ENCODE results near the gene CAMTA1.

Gene CAMTA1

GRCh38 chr1:6777813-6778212 lies 7.4 kb upstream of the CAMTA1 start:
- no peak for DNase-seq

GRCh38 chr1:6779089-6779805 lies 6.0 kb upstream of the CAMTA1 start:
- DNase-seq: no peak

DNA sequence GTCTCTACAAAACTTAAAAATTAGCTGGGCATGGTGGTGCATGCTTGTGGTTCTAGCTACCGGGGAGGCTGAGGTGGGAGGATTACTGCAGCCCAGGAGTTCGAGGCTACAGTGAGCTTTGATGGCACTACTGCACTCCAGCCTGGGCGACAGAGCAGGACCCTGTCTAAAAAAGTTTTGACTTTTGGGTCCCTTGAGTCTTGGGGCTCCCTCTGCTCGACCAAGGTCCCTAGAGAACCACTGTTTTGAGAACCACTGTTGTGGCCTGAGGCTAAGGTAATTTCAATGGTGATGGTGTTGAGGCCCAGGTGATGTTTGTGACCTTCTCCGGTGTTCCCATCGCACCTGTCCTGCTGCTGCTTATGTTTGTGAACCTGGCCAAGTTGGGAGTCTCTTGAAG lies 3.1 kb upstream of the CAMTA1 start:
- DNase-seq: no peak

DNA sequence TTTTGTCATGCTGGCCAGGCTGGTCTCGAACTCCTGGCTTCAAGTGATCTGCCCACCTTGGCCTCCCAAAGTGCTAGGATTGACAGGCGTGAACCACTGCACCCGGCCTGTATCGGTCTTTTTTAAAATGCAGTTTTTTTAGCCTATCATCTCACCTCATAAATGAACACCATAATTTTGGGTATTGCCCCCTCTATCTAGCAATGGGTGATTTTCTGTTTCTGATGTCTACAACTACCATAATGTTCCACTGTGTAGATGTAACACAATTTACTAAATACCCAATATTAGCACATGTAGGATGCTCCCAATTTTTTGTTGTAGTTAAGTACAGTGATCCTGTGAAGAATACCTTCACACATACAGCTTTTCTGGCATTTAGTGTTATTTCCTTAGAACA lies 2.0 kb upstream of the CAMTA1 start:
- no peak for DNase-seq

GRCh38 chr1:6783936-6784559 lies 1.2 kb upstream of the CAMTA1 start:
- DNase-seq: peak in 1 of 2 experiments; percentile 80

DNA sequence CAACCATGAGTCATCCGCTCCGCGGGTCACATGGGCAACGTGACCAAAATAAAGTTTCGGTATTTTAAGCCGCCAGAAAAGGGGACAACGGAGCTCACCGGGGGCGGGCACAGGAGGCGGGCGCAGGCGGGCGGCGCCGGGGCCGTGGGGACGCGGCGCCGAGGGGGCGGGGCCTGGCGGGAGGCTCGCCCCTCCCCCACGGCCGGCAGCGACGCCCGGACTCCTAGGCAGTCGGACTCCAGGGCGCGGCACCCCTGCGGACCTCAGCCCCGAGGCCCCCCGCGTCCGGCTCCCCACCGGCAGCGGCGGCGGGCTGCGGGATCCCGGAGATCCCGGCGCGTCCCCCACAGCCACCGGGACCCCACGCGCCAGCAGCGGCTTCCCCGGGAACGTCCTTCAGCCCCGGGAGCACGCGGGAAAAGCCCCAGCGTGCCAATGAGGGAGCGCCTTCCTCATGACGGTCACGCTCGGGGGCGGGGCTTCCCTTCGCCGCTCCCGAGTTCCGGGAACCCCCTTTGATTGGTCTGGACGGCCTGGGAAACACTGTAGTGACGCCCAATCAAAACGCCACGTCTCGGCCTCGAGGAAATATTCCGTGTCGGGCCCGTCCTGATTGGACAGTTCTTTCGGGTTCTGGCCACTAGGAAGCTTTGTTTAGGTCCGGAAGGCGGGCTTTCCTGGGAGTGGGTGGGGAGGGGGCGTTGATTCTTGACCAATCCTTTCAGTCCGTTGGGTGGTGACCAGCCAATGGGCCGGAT lies 515 bp upstream of the CAMTA1 start:
- DNase-seq: peak; percentile 100

DNA sequence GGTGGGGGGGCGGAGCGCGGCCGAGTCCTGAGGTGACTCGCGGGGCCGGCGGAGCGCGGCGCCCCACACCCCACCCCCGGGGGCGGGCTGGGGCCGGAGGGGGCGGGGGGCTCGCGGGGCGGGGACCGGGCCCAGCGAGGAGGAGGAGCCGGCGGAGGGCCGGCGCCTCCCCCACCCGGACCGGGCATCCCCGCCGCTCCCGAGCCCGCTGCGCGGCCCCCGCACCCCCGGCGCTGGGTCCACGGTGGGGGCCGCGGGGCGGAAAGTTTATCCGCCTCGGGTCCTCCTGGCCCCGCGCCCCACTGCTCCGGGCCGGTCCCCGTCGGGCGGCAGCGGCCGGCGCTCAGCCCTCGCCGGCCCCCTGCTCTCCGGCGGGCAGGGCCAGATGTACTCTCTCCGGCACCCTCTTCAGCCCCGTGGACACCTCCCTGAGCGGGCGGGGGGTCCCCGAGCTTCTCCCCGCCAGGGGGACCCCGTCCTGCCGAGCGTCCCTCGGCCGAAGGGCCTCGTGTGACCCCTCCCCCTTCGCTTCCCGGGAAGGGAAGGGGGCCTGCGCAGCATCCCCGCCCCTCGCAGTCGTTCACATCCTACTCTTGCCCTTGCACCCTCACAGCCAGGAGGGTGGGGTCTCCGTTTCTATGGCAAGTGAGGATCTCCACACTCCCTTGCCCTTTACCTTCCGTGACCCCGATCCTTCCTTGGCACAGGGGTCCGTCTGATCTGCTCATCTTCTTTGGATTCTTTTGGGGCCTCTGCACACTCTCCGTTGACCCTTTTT lies 663 bp downstream of the CAMTA1 start:
- peak in 1 of 2 experiments; percentile 53 for DNase-seq

DNA sequence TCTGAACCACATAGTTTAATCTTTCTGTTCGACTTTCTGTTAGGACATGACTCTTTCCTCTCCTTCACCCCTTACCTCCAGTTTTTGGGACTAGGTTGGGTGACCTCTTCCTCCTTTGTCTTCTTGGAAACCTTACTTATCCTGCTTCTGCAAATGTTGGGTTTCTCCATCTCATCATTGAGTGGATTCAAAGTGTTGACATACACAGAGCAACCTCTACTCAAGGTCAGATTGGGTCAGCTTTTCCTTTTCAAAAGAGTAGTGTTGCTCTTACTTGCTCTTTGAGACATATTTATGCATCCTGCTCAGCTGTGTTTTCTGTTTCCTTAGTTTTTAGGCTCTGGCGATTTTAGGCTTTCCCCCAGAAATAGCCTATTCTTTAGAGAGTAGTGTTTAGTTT lies 3.7 kb downstream of the CAMTA1 start:
- DNase-seq: no peak

GRCh38 chr1:6790146-6790545 lies 4.9 kb downstream of the CAMTA1 start:
- no peak for DNase-seq

DNA sequence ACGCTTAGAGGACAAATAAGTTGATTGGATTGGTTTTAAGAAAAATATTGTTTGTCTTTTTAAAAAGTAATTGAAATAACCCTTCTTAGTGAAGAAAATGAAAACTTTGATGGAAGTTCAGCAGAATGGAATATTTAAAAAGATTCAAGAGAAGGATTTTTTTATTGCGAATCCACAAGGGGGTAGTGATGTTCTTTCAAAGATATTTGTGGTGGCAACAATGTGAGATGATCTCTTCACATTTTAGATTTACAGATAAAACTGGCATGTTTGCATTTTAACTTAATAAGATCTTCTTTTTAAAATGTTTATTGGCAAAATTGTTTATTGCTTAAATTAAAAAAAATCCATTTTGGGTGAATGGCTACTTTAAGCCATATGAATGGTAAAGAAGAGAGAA lies 8.9 kb downstream of the CAMTA1 start:
- DNase-seq: peak in 1 of 2 experiments; percentile 39

- no peak for DNase-seq
Observed at GRCh38 chr1:6795203-6795602, 9.9 kb downstream of the CAMTA1 start.

DNA sequence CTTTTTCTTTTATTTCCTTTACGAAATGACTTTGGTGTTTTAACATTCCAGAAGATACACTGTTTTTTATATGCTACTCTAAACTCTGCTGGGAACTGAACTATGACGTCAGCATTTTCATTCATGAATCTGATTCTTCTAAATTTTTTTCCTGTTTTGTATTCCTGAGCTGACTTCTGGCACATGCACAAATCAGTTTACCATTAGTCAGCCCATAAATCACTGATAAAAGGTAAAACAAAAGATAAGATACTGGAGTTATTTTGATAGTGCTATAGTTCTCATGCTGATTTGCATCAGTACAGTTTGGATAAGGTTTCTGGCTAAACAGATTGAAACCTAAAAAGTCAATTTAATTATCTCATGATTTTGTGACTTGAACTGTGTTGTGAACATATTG lies 10.4 kb downstream of the CAMTA1 start:
- DNase-seq: no peak

DNA sequence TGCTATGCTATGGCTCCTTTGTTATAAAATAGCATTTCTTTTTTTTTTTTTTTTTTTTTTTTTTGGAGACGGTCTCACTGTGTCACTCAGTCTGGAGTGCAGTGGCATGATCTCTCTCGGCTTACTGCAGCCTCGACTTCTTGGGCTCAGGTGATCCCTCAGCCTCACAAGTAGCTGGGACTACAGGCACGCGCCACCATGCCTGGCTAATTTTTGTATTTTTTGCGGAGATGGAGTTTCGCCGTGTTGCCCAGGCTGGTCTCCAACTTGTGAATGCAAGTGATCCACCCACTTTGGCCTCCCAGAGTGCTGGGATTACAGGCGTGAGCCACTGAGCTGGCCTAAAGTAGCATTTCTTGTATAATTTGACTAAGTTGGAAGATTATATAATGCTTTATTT lies 10.8 kb downstream of the CAMTA1 start:
- DNase-seq: no peak

- no peak for DNase-seq
Observed at GRCh38 chr1:6799499-6799898, 14.2 kb downstream of the CAMTA1 start.

- DNase-seq: no peak
Observed at GRCh38 chr1:6800745-6801144, 15.5 kb downstream of the CAMTA1 start.

GRCh38 chr1:6801199-6801598 lies 15.9 kb downstream of the CAMTA1 start:
- no peak for DNase-seq

GRCh38 chr1:6801966-6802365 lies 16.7 kb downstream of the CAMTA1 start:
- DNase-seq: no peak

DNA sequence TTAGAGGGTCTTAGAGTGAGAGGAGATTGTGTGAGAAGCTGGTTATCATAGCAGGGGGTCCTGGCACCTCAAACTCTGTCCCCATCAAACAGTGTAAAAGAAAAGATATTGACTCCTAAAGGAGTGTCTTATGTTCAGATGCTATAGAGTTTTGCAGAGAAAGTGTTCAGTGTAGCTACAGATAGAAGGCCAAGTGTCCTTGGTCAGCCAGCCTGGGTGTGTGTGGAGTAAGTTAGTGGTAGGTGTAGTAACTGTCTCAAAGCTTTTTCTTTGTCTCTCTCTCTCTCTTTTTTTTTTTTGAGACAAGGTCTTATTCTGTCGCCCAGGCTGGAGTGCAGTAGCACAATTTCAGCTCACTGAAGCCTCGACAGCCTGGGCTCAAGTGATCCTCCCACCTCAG lies 17.2 kb downstream of the CAMTA1 start:
- DNase-seq: no peak

- no peak for DNase-seq
Observed at GRCh38 chr1:6802893-6803292, 17.6 kb downstream of the CAMTA1 start.

GRCh38 chr1:6803357-6803756 lies 18.1 kb downstream of the CAMTA1 start:
- no peak for DNase-seq

DNA sequence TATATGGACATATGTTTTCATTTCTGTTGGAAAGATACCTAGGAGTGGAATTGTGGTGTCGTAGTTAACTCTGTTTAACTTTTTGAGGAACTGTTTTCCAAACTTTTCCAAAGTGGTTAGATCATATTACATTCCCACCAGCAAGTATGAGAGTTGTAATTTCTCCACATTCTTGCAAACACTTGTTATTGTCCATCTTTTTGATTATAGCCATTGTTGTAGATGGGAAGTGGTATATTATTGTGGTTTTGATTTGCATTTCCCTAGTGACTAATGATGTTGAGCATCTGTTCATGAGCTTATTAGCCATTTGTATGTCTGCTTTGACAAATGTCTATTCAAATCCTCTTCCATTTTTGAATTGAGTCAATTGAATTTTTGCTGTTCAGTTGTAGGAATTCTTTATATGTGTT lies 19.8 kb downstream of the CAMTA1 start:
- DNase-seq: peak in 1 of 2 experiments; percentile 3

DNA sequence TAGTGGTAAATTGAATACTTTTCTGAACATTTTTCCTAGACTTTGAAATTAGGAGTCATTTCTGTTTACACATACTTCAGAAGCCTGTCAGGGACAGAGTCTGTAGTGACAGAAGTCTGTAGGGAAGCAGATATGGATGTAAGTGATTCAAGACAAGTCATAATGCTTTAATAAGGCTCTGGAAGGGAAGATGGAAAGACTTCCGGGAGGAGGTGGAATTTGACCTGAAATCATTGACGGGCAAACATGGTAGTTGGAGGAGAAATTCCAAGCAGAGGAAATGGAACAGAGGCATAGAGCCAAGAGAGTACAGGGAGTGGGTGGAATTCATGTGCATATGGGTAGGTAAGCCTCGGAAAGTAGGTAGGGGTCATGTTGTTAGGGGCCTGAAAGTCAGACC lies 22.5 kb downstream of the CAMTA1 start:
- no peak for DNase-seq

DNA sequence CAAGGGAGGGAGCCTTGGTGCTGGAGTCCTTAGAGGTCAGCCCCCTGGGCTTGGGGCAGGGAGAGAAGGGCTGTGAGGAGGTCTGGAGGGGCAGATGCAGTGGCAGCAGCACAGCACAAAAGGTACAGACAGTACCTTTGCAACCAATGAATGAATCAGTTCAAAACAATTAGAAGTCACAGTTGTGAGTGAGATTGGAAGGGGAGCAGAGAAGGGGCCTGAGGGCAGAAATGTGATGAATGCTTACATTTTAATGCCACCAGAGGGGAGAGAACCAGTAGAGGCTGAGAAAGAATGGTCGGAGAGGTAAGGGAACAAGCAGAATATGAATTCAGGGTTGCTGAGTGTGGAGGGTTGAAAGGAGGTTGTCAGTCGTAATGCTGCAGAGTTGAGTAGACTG lies 24.2 kb downstream of the CAMTA1 start:
- DNase-seq: no peak
